GM13976 (cell line): Measurements from ENCODE around the gene TP53INP2.

ENCODE experiments used
- DNase-seq: peaks from one replicate; pipeline ENCODE4 v3.0.0; 2012; ENCODE audit warnings: low spot score
- CTCF ChIP-seq: IDR thresholded peaks from 2 replicates; pipeline ENCODE4 v1.5.1; 2012; ENCODE audit warnings: borderline replicate concordance, mild to moderate bottlenecking; ENCODE audit not compliant: insufficient read depth; ENCODE audit errors: extremely low read depth, missing control alignments, control extremely low read depth
- in situ Hi-C: fragments of 300-500 bp; cut with MboI; formaldehyde crosslinking; loops from one replicate; pipeline ENCODE4 v1.12.0; 2022; ENCODE audit warnings: low sequenced_read_pairs, mixed read lengths, inconsistent platforms; ENCODE audit not compliant: unreplicated experiment

The TP53INP2 gene

DNA sequence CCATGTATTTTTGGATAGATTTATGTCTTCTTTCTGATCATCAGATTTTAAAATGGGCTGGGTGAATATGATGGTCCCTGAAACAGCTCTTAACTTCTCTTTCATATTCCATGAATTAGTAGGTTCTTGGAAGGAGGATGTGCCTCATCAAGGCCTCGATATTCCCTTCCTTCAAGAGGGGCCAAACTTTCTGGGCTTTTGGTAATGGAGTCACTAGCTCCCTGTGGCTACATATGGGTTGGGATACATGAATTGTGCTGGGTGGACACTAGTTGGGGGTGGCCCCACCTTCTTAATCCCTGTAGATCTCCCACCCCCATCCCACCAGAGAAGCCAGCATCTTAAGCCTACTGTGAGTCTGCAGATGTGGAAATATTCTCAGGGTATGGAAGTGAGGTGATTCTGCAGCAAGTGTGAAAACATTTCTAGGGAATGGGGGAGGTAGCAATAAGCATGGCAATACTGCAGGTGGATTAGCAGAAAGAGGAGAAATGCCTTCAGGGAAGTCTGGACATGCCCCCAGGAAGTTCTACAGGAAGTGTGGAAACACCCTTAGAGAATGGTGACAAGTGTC lies 2.2 kb downstream of the TP53INP2 start:
- in situ Hi-C loops = loop anchor here (10.0 kb wide), 1 partner anchor 172 kb away; no protein-coding TSS in a partner anchor

GRCh38 chr20:34706912-34707784 lies 3.0 kb downstream of the TP53INP2 start:
- no peak for TF ChIP-seq CTCF
- DNase-seq = no peak
- in situ Hi-C loops = loop anchor here (10.0 kb wide), 1 partner anchor 172 kb away; no protein-coding TSS in a partner anchor

More for the DNA sequence above, 2.2 kb downstream of the TP53INP2 start:
- no peak for DNase-seq
- TF ChIP-seq CTCF = no peak

GRCh38 chr20:34708621-34709043 lies 4.5 kb downstream of the TP53INP2 start:
- peak; percentile 59 for TF ChIP-seq CTCF
- DNase-seq = peak; percentile 69
- in situ Hi-C loops = loop anchor here (10.0 kb wide), 1 partner anchor 174 kb away; no protein-coding TSS in a partner anchor

DNA sequence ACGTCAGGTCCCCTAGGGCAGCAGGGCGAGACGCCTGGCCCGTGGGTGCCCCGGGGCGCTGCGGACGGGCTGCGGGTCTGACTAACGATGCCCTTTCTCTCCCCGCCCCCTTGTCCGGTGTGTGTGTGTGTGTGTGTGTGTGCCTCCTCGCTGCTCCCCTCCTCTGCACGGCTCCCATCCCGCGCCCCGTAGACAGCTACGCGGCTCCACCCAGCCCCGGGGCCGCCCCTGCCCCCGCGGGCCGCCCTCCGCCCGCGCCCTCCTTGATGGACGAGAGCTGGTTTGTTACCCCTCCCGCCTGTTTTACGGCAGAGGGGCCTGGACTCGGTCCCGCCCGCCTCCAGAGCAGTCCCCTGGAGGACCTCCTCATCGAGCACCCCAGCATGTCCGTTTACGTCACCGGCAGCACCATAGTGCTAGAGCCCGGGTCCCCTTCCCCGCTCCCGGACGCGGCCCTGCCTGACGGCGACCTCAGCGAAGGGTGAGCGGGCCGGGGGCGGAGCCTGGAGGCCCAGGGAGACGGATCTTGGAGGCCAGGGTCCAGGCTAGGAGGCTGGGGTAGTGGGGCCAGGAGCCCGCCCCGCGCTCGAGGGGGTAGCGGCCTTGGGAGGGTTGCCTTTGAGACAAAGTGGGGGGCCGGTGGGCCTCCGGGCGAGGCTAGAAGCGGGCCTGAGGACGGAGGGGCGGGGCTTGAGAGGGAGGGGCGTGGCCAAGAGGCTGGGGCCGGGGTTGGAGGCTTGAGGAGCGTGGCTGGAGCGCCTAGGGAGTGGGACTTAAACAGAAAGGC lies 5.1 kb downstream of the TP53INP2 start:
- in situ Hi-C loops = loop anchor here (10.0 kb wide), 1 partner anchor 174 kb away; no protein-coding TSS in a partner anchor
- no peak for TF ChIP-seq CTCF
- peak; percentile 94 for DNase-seq

GRCh38 chr20:34709831-34710567 lies 5.9 kb downstream of the TP53INP2 start:
- TF ChIP-seq CTCF = peak; percentile 39
- in situ Hi-C loops = loop anchor here (10.0 kb wide), 1 partner anchor 175 kb away; no protein-coding TSS in a partner anchor
- peak; percentile 80 for DNase-seq

- no peak for TF ChIP-seq CTCF
- in situ Hi-C loops = no loop called here
- DNase-seq = no peak
Observed at GRCh38 chr20:34710568-34710839, 6.4 kb downstream of the TP53INP2 start.
